GM13977 (cell line): ENCODE results near the gene ENOPH1.

Experiments used
- DNase-seq: peaks from one replicate; pipeline ENCODE4 v3.0.0; 2012; ENCODE audit warnings: low spot score
- in situ Hi-C: fragments of 300-500 bp; cut with MboI; formaldehyde crosslinking; loops from one replicate; pipeline ENCODE4 v1.12.0; 2022; ENCODE audit warnings: low sequenced_read_pairs, low pct_unique_long_range_greater_than_20kb, mixed read lengths, inconsistent platforms; ENCODE audit not compliant: unreplicated experiment
- TF ChIP-seq, protein P1 (sequence below): IDR thresholded peaks from 2 replicates; pipeline ENCODE4 v1.5.1; 2012; ENCODE audit warnings: mild to moderate bottlenecking, control low read depth; ENCODE audit not compliant: insufficient read depth; ENCODE audit errors: extremely low read depth, missing control alignments

Gene ENOPH1

DNA sequence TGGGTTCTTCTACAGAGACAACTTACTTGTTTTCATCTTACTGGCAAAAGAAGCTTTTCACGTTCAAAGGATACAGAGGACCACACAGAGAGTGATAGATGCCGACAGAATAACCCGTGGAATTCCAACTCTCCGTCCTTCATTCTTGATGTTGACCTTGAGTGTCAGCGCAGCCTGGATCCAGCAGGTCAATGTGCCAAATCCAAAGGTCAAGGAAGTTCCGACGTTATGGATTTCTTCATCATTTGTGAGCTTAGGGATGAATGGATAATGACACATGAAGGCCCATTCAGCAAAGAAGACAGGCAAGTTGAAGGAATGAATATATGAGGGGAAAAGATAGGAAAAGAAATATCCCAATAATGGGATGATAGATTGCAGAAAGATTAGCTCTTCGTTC, 59.6 kb downstream of the ENOPH1 start:
- in situ Hi-C loops = no loop called here
- no peak for DNase-seq
- TF ChIP-seq, protein P1, sequence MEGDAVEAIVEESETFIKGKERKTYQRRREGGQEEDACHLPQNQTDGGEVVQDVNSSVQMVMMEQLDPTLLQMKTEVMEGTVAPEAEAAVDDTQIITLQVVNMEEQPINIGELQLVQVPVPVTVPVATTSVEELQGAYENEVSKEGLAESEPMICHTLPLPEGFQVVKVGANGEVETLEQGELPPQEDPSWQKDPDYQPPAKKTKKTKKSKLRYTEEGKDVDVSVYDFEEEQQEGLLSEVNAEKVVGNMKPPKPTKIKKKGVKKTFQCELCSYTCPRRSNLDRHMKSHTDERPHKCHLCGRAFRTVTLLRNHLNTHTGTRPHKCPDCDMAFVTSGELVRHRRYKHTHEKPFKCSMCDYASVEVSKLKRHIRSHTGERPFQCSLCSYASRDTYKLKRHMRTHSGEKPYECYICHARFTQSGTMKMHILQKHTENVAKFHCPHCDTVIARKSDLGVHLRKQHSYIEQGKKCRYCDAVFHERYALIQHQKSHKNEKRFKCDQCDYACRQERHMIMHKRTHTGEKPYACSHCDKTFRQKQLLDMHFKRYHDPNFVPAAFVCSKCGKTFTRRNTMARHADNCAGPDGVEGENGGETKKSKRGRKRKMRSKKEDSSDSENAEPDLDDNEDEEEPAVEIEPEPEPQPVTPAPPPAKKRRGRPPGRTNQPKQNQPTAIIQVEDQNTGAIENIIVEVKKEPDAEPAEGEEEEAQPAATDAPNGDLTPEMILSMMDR = no peak

GRCh38 chr4:82491251-82491960, 61.0 kb downstream of the ENOPH1 start:
- TF ChIP-seq, protein P1 = no peak
- in situ Hi-C loops = no loop called here

GRCh38 chr4:82493721-82494425, 63.5 kb downstream of the ENOPH1 start:
- no peak for DNase-seq
- TF ChIP-seq, protein P1 = no peak
- in situ Hi-C loops = no loop called here

More at GRCh38 chr4:82491251-82491960, 61.0 kb downstream of the ENOPH1 start:
- no peak for DNase-seq

DNA sequence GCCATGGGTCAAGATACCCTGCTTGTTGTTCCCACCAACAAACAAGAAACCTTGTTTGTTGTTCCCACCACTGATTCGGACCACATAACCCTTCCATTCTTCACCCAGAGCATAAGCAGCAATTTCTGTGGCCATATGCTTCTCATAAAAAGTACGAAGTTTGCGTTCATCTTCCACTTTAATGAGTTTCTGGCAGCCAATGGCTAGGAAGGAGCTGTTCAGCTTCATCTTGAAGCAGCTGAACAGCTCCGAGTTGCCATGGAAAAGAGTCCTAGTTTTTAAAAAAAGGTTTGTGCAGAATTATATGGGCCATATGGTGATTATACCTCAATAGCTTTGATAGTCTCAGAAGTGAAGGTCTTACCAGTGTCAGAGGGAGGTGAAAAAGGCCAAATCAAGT, 65.3 kb downstream of the ENOPH1 start:
- no peak for DNase-seq
- in situ Hi-C loops = no loop called here
- TF ChIP-seq, protein P1 = no peak

- in situ Hi-C loops = no loop called here
- TF ChIP-seq, protein P1 = no peak
- no peak for DNase-seq
These were observed 66.0 kb downstream of the ENOPH1 start for GRCh38 chr4:82496349-82496748.

GRCh38 chr4:82499738-82500434, 69.5 kb downstream of the ENOPH1 start:
- no peak for DNase-seq
- in situ Hi-C loops = no loop called here

More at GRCh38 chr4:82499738-82500434, 69.5 kb downstream of the ENOPH1 start:
- TF ChIP-seq, protein P1 = no peak
